ENCODE measurements around the gene ITPRID1. TPM values are rescaled to one million over a fixed set of nuclear protein-coding genes. Genes with fewer than 3 reads are reported as not detected.
"Not testable (repeated sequence)": the region's sequence is repeated elsewhere in the genome, so short reads cannot be mapped to it uniquely, and the experiment has no call there.

Gene ITPRID1
- not detected in 2 replicates for total RNA-seq

- ATAC-seq (ENCODE audit: low read depth): no peak
- Mint-ChIP-seq H3K27ac (no peak within 1 kb of the TSS), H3K36me3 (ENCODE audit: low read depth) (no peaks in the 10 kb centered on the region), H3K4me1 (no peaks in the 10 kb centered on the region), H3K27me3 (peaks cover 2% of the 10 kb centered on the region), H3K4me3 (no peak within 1 kb of the TSS), H3K9me3 (peaks cover 2% of the 10 kb centered on the region)
- POLR2A ChIA-PET: no interaction called here
- TF ChIP-seq CTCF (IDR thresholded peaks at IDR 0.05): no peak
- no peak for DNase-seq
- intact Hi-C loops (cut with micrococcal nuclease): no loop called here
- CTCF ChIA-PET: no interaction called here
Measured at GRCh38 chr7:31513790-31514189, at the start of gene ITPRID1. ITPRID1 (plus strand) TSS chr7:31514090; CDS start chr7:31553025, 38,935 bp downstream.

GRCh38 chr7:31464601-31465000 lies 49.3 kb upstream of the ITPRID1 start:
- Mint-ChIP-seq H3K27me3 (no peaks in the 10 kb centered on the region), H3K27ac (no peak overlapping the region), H3K4me1 (no peaks in the 10 kb centered on the region), H3K36me3 (ENCODE audit: low read depth) (no peaks in the 10 kb centered on the region), H3K4me3 (no peak overlapping the region), H3K9me3 (no peaks in the 10 kb centered on the region)
- ATAC-seq (ENCODE audit: low read depth) (no peak), DNase-seq (no peak)
- no peak for TF ChIP-seq CTCF (IDR thresholded peaks at IDR 0.05)
- intact Hi-C loops (cut with micrococcal nuclease): no loop called here
- POLR2A ChIA-PET: no interaction called here
- CTCF ChIA-PET: no interaction called here

- ChIA-PET CTCF (no interaction called here), POLR2A (no interaction called here)
- Mint-ChIP-seq H3K4me3 (no peak overlapping the region), H3K9me3 (no peaks in the 10 kb centered on the region), H3K27ac (no peak overlapping the region), H3K36me3 (ENCODE audit: low read depth) (no peaks in the 10 kb centered on the region), H3K4me1 (no peaks in the 10 kb centered on the region), H3K27me3 (no peaks in the 10 kb centered on the region)
- TF ChIP-seq CTCF (IDR thresholded peaks at IDR 0.05): no peak
- DNase-seq (no peak), ATAC-seq (ENCODE audit: low read depth) (no peak)
- intact Hi-C loops (cut with micrococcal nuclease): no loop called here
Measured at GRCh38 chr7:31465285-31465684, 48.6 kb upstream of the ITPRID1 start.

- H3K4me1 Mint-ChIP-seq: no peaks in the 10 kb centered on the region
- no peaks in the 10 kb centered on the region for H3K36me3 Mint-ChIP-seq (ENCODE audit: low read depth)
- H3K4me3 Mint-ChIP-seq: no peak overlapping the region
- intact Hi-C loops (cut with micrococcal nuclease): no loop called here
- ChIA-PET POLR2A (no interaction called here), CTCF (no interaction called here)
- no peak for DNase-seq
- TF ChIP-seq CTCF (IDR thresholded peaks at IDR 0.05): no peak
- no peaks in the 10 kb centered on the region for H3K9me3 Mint-ChIP-seq
- no peak for ATAC-seq (ENCODE audit: low read depth)
- H3K27ac Mint-ChIP-seq: no peak overlapping the region
- no peaks in the 10 kb centered on the region for H3K27me3 Mint-ChIP-seq
Measured at GRCh38 chr7:31466036-31466435, 47.9 kb upstream of the ITPRID1 start.

- intact Hi-C loops (cut with micrococcal nuclease); H3K4me3 Mint-ChIP-seq; POLR2A ChIA-PET; H3K9me3 Mint-ChIP-seq; DNase-seq; H3K36me3 Mint-ChIP-seq (ENCODE audit: low read depth); H3K27me3 Mint-ChIP-seq; ATAC-seq (ENCODE audit: low read depth); H3K27ac Mint-ChIP-seq; H3K4me1 Mint-ChIP-seq; CTCF ChIA-PET: not testable (repeated sequence)
Measured at GRCh38 chr7:31470883-31471282, 43.0 kb upstream of the ITPRID1 start.

- Mint-ChIP-seq H3K27me3 (peaks cover 2% of the 10 kb centered on the region), H3K4me3 (no peak overlapping the region), H3K4me1 (peaks cover 9% of the 10 kb centered on the region), H3K27ac (no peak overlapping the region), H3K36me3 (ENCODE audit: low read depth) (no peaks in the 10 kb centered on the region), H3K9me3 (no peaks in the 10 kb centered on the region)
- ChIA-PET POLR2A (no interaction called here), CTCF (no interaction called here)
- DNase-seq (no peak), ATAC-seq (ENCODE audit: low read depth) (no peak)
- TF ChIP-seq CTCF (IDR thresholded peaks at IDR 0.05): no peak
- intact Hi-C loops (cut with micrococcal nuclease): no loop called here
Measured at GRCh38 chr7:31475368-31475767, 38.5 kb upstream of the ITPRID1 start.
